ENCODE measurements around the gene LORICRIN.

DNA sequence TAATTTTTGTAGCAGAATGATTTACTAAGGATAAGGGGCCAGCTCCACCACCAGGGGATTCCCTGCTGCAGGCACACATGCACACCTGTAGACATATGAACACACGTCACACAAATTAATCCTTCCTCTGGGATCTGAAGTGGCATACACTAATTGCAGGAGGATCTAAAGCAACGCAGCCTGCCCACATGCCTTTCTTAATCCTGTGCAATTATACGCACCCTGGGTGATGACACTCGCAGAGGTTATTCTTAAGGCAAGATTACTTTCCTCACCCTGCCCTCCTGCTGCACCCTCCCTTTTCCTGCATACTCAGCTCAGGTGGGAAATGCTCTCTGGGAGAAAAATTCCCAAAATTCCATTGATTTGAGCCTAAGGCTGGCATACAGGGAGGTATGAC, 7.5 kb upstream of the LORICRIN start:
- TF ChIP-seq, protein P1, sequence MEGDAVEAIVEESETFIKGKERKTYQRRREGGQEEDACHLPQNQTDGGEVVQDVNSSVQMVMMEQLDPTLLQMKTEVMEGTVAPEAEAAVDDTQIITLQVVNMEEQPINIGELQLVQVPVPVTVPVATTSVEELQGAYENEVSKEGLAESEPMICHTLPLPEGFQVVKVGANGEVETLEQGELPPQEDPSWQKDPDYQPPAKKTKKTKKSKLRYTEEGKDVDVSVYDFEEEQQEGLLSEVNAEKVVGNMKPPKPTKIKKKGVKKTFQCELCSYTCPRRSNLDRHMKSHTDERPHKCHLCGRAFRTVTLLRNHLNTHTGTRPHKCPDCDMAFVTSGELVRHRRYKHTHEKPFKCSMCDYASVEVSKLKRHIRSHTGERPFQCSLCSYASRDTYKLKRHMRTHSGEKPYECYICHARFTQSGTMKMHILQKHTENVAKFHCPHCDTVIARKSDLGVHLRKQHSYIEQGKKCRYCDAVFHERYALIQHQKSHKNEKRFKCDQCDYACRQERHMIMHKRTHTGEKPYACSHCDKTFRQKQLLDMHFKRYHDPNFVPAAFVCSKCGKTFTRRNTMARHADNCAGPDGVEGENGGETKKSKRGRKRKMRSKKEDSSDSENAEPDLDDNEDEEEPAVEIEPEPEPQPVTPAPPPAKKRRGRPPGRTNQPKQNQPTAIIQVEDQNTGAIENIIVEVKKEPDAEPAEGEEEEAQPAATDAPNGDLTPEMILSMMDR (IDR thresholded peaks at IDR 0.05; ENCODE audit: low read length), result no peak
- no peak for TF ChIP-seq EZH2 (IDR thresholded peaks at IDR 0.05; ENCODE audit: borderline replicate concordance, low read length)

Data from OCI-LY1 (cell line).